Gastrocnemius medialis (tissue), 4 donors: ENCODE data around the gene PHACTR1. TPM values are rescaled to one million over a fixed set of nuclear protein-coding genes. Genes with fewer than 3 reads are reported as not detected.

ENCODE experiments used
- ATAC-seq, 2 donors: fragments of 150-250 bp; one replicate each; pipeline ENCODE4 v1.9.1; 2016
- DNase-seq, 2 donors: peaks; one replicate each; pipeline ENCODE4 v3.0.0-alpha.2; 2019
- H3K27ac ChIP-seq, 4 donors: fragments of 200-600 bp; sonication (generic); 1 replicate in 1 of 4; 2 replicates in 3 of 4; pipeline ENCODE4 v1.5.1; 2016 to 2018; ENCODE audit warnings: mild to moderate bottlenecking in 2 of 4, moderate library complexity in 1 of 4
- H3K27me3 ChIP-seq, 3 donors: fragments of 200-600 bp; sonication (generic) in 2 of 3; 1 replicate in 1 of 3; 2 replicates in 2 of 3; pipeline versions ENCODE4 v1.5.1 to v1.6.0; 2016 to 2019; ENCODE audit warnings: mild to moderate bottlenecking in 1 of 3, moderate library complexity in 1 of 3
- H3K36me3 ChIP-seq, 2 donors: fragments of 200-600 bp; sonication (generic) in 1 of 2; one replicate each; pipeline ENCODE4 v1.5.1; 2017 to 2018
- H3K4me1 ChIP-seq, 2 donors: fragments of 200-600 bp; sonication (generic) in 1 of 2; one replicate each; pipeline ENCODE4 v1.5.1; 2016 to 2017; ENCODE audit warnings: mild to moderate bottlenecking in 2 of 2
- H3K4me3 ChIP-seq, 4 donors: fragments of 200-600 bp; sonication (generic) in 3 of 4; 1 replicate in 1 of 4; 2 replicates in 3 of 4; pipeline ENCODE4 v1.5.1; 2016 to 2019; ENCODE audit warnings: mild to moderate bottlenecking in 2 of 4
- H3K9me3 ChIP-seq, 3 donors: fragments of 200-600 bp; sonication (generic) in 2 of 3; 1 replicate in 1 of 3; 2 replicates in 2 of 3; pipeline ENCODE4 v1.5.1; 2016 to 2019
- POLR2A ChIP-seq, 2 donors: fragments of 450-650 bp; IDR thresholded peaks; one replicate each; pipeline ENCODE4 v1.6.1; 2017; ENCODE audit warnings: antibody characterized with exemption in 2 of 2, mild to moderate bottlenecking in 2 of 2, moderate library complexity in 2 of 2
- in situ Hi-C, 4 donors: fragments of 200-750 bp; cut with MboI; loops; one replicate each; pipeline versions ENCODE4 v1.15.0 to v1.8.0; 2017; ENCODE audit warnings: low sequenced_read_pairs in 4 of 4
- intact Hi-C: fragments of 100-400 bp; cut with DNase I; formaldehyde crosslinking; loops from one replicate; pipeline ENCODE4 v1.15.1; 2023; ENCODE audit warnings: low total_unique reads
- total RNA-seq, 4 donors: library from RNA; depleted of rRNA; stranded (reverse); fragments of >200 nt; gene quantifications; one replicate each; pipeline versions ENCODE4 v1.1.0 to v1.2.3, GENCODE V29; 2016
- TF ChIP-seq, protein P1 (sequence below), 5 experiments: fragments of 450-650 bp in 3 of 5; fragments of 200-600 bp in 2 of 5; sonication (generic) in 2 of 5; IDR thresholded peaks in 4 of 5; conservative IDR thresholded peaks in 1 of 5; 1 replicate in 4 of 5; 2 replicates in 1 of 5; pipeline ENCODE4 v1.5.1; 2016 to 2019; ENCODE audit warnings: antibody characterized with exemption in 5 of 5, mild to moderate bottlenecking in 3 of 5, moderate library complexity in 3 of 5

The PHACTR1 gene
- total RNA-seq, 4 donors from 2014 or later: 0.07 to 0.82 (median 0.21) TPM

DNA sequence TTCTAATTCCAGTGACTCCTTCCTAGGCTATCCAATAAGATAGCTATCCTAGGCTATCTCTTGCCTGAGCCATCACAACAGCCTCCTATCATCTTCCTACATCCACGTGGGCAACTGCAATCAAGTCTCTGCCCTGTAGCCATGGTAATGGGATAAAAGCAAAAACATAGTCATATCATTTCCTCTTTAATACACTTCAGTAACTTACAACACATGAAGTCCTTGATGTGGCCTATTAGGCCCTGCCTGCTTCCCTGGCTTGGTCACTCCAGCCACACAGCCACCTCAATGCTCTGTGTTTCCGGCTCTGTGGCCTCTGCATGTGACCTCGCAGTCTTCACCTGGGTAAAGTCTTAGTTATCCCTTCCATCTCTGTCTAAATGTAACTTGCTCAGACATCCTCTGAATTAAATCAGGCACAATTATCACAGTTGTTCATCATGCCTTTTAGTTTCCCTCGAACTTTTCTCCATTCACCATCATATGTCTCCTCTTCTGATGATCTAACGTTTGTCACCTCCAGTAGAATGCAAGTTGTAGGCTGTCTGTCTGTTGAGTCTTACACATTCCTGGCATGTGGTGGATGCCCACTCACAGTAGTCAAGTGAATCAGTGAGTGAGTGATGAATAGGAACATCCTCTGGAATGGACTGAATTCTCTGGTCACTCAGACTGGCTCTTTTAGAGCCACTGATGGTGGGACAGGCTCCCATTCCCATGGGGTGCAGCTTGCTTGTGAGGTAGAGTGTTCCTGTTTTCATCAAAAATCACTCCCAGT is 382.4 kb downstream of the PHACTR1 start:
- ATAC-seq: no peak
- H3K4me1 ChIP-seq: no peaks in the 10 kb centered on the region
- H3K27me3 ChIP-seq: no peaks in the 10 kb centered on the region
- intact Hi-C loops: no loop called here
- no peak overlapping the region for H3K27ac ChIP-seq
- H3K36me3 ChIP-seq: no peaks in the 10 kb centered on the region
- TF ChIP-seq POLR2A (IDR thresholded peaks at IDR 0.05): no peak
- TF ChIP-seq, protein P1, sequence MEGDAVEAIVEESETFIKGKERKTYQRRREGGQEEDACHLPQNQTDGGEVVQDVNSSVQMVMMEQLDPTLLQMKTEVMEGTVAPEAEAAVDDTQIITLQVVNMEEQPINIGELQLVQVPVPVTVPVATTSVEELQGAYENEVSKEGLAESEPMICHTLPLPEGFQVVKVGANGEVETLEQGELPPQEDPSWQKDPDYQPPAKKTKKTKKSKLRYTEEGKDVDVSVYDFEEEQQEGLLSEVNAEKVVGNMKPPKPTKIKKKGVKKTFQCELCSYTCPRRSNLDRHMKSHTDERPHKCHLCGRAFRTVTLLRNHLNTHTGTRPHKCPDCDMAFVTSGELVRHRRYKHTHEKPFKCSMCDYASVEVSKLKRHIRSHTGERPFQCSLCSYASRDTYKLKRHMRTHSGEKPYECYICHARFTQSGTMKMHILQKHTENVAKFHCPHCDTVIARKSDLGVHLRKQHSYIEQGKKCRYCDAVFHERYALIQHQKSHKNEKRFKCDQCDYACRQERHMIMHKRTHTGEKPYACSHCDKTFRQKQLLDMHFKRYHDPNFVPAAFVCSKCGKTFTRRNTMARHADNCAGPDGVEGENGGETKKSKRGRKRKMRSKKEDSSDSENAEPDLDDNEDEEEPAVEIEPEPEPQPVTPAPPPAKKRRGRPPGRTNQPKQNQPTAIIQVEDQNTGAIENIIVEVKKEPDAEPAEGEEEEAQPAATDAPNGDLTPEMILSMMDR (IDR thresholded peaks at IDR 0.05 in 4 of 5, conservative IDR thresholded peaks at IDR 0.05 in 1 of 5): no peak
- H3K9me3 ChIP-seq: no peaks in the 10 kb centered on the region
- H3K4me3 ChIP-seq: no peak overlapping the region
- in situ Hi-C loops: no loop called here
- no peak for DNase-seq

DNA sequence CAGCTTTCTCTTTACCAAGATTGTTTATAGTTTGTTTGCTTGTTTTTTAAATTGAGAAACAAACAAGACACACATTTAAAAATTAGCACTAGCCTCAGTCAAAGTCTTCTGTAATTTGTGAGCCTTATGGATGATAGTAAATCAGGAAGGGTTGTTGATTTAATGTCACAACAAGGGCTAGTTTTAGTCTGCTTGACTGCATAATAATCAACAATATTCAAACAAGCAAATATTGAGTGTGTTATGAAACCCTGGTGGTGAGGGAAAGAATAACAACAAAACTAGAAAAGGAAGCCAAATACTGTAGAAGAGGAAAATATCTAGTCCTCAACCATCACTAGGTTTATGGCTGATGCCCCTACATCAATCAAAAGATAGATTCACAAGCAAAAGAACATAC is 383.2 kb downstream of the PHACTR1 start:
- Histone ChIP-seq H3K27me3 (no peaks in the 10 kb centered on the region), H3K27ac (no peak overlapping the region), H3K36me3 (no peaks in the 10 kb centered on the region), H3K9me3 (no peaks in the 10 kb centered on the region), H3K4me3 (no peak overlapping the region), H3K4me1 (no peaks in the 10 kb centered on the region)
- ATAC-seq: no peak
- TF ChIP-seq, protein P1 (IDR thresholded peaks at IDR 0.05 in 4 of 5, conservative IDR thresholded peaks at IDR 0.05 in 1 of 5): no peak
- no peak for TF ChIP-seq POLR2A (IDR thresholded peaks at IDR 0.05)
- intact Hi-C loops: no loop called here
- DNase-seq: no peak
- in situ Hi-C loops: no loop called here

DNA sequence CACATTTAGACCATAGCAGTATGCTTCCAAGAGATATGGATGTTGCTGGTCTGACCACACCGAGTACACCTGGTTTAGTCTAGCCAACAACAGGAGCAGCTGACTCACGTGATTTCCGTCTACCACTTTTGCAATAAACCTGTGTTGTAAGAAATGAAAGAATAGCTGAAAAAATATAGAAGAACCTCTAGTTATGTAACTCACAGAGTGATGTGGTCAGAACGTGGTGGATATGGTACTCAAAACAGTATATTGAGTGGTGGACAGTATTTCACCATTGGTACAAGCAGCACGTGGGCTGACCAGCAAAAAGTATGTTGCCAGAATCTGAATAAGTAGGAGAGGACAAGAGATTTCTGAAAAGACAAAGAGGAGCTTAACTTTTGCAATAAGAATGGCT is 384.8 kb downstream of the PHACTR1 start:
- no peak for ATAC-seq
- intact Hi-C loops (no loop called here), in situ Hi-C loops (no loop called here)
- H3K36me3 ChIP-seq: no peaks in the 10 kb centered on the region
- no peak overlapping the region for H3K27ac ChIP-seq
- no peak for DNase-seq
- no peak for TF ChIP-seq POLR2A (IDR thresholded peaks at IDR 0.05)
- TF ChIP-seq, protein P1 (IDR thresholded peaks at IDR 0.05 in 4 of 5, conservative IDR thresholded peaks at IDR 0.05 in 1 of 5): no peak
- H3K27me3 ChIP-seq: no peaks in the 10 kb centered on the region
- no peaks in the 10 kb centered on the region for H3K4me1 ChIP-seq
- H3K9me3 ChIP-seq: no peaks in the 10 kb centered on the region
- H3K4me3 ChIP-seq: no peak overlapping the region

DNA sequence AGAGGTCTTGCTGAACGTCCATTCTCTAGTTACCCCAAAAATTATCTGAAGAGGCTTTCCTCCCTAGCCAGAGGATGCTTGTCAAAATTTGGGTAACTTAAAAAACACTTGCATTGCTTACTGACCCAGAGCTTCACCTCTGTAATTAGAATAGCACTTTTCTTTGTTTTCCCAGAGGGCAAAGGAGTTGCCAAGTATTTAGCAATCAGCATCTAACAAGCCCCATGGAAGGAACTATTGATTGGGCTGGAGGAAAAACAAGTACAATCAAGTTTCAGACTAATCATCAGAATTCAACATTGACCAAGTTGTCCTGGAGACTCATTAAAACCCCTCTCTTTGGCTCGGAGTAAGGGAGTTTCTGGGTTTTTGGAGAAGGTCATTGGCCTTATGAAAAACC is 385.4 kb downstream of the PHACTR1 start:
- Histone ChIP-seq H3K4me3 (no peak overlapping the region), H3K27ac (no peak overlapping the region), H3K27me3 (no peaks in the 10 kb centered on the region), H3K36me3 (no peaks in the 10 kb centered on the region), H3K9me3 (no peaks in the 10 kb centered on the region), H3K4me1 (no peaks in the 10 kb centered on the region)
- ATAC-seq (no peak), DNase-seq (no peak)
- in situ Hi-C loops (no loop called here), intact Hi-C loops (no loop called here)
- TF ChIP-seq, protein P1 (IDR thresholded peaks at IDR 0.05 in 4 of 5, conservative IDR thresholded peaks at IDR 0.05 in 1 of 5): no peak
- TF ChIP-seq POLR2A (IDR thresholded peaks at IDR 0.05): no peak

DNA sequence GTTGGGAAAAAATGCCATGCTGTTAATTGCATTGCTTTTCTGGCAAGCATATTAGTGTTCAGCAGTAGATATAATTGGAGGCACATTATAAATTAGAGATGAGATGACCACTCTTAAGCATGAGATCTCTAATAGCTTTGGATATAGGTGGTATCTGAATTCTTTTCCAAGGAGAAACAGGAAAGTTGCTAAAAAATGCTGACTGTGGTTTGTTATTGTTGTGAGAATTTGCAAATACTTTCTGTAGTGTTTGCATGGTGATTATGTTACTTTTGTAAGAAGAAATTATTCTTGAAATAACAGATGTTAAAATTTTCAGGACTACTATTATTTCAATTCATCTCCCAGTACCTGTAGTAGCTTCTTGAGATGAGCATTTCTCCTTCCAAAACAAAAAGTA is 386.6 kb downstream of the PHACTR1 start:
- TF ChIP-seq, protein P1 (IDR thresholded peaks at IDR 0.05 in 4 of 5, conservative IDR thresholded peaks at IDR 0.05 in 1 of 5): no peak
- TF ChIP-seq POLR2A (IDR thresholded peaks at IDR 0.05): no peak
- in situ Hi-C loops: no loop called here
- DNase-seq (no peak), ATAC-seq (no peak)
- H3K4me1 ChIP-seq: no peaks in the 10 kb centered on the region
- intact Hi-C loops: no loop called here
- no peak overlapping the region for H3K4me3 ChIP-seq
- H3K9me3 ChIP-seq: no peaks in the 10 kb centered on the region
- H3K27me3 ChIP-seq: no peaks in the 10 kb centered on the region
- no peak overlapping the region for H3K27ac ChIP-seq
- no peaks in the 10 kb centered on the region for H3K36me3 ChIP-seq
